G401 (cell line): Measurements from ENCODE around the gene ZNF229. TPM values are rescaled to one million over a fixed set of nuclear protein-coding genes. Genes with fewer than 3 reads are reported as not detected.
"Not testable (repeated sequence)": the region's sequence is repeated elsewhere in the genome, so short reads cannot be mapped to it uniquely, and the experiment has no call there.

Source experiments
- DNase-seq: peaks from one replicate; pipeline ENCODE4 v3.0.0-alpha.2; 2015; ENCODE audit warnings: low spot score
- in situ Hi-C: cut with HindIII; loops from 2 replicates; pipeline ENCODE4 v1.10.0; 2016; ENCODE audit warnings: low sequenced_read_pairs, mixed read lengths
- total RNA-seq: library from RNA; depleted of rRNA; stranded (reverse); fragments of >200 nt; shearing (Covaris generic); gene quantifications from 2 replicates; pipeline ENCODE4 v1.2.3, GENCODE V29; 2014; rRNA removed

ZNF229 gene
- total RNA-seq, result 0.80 and 1.0 TPM in 2 replicates

- DNase-seq, result peak; percentile 91
Measured at GRCh38 chr19:44447916-44448674, at the start of gene ZNF229. Gene ZNF229 (minus strand): TSS chr19:44448472. CDS start chr19:44442847, 5,625 bp downstream.

GRCh38 chr19:44496711-44497110 is 48.4 kb upstream of the ZNF229 start:
- no peak for DNase-seq
- in situ Hi-C loops, result no loop called here

More at GRCh38 chr19:44447916-44448674, at the start of gene ZNF229:
- in situ Hi-C loops, result no loop called here

DNA sequence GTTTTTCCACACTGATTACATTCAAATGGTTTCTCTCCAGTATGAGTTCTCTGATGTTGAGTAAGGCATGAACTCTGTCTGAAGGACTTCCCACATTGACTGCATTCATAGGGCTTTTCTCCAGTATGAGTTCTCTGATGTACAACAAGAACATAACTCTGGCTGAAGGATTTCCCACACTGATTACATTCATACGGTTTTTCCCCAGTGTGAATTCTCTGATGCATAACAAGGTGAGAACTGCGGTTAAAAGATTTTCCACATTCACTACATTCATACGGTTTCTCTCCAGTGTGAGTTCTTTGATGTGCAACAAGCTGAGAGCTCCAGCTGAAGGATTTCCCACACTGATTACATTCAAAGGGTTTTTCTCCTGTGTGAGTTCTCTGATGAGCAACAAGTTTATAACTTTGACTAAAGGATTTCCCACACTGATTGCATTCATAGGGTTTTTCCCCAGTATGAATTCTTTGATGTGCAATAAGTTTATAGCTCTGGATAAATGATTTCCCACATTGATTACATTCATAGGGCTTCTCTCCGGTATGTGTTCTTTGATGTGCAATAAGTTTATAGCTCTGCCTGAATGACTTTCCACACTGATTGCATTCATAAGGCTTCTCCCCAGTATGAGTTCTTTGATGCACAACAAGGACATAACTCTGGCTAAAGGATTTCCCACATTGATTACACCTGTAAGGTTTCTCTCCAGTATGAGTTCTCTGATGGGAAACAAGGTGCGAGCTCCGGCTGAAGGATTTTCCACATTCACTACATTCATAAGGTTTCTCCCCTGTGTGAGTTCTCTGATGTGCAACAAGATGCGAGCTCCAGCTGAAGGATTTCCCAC is 28.5 kb upstream of the ZNF229 start:
- DNase-seq, result no peak
- in situ Hi-C loops, result no loop called here

DNA sequence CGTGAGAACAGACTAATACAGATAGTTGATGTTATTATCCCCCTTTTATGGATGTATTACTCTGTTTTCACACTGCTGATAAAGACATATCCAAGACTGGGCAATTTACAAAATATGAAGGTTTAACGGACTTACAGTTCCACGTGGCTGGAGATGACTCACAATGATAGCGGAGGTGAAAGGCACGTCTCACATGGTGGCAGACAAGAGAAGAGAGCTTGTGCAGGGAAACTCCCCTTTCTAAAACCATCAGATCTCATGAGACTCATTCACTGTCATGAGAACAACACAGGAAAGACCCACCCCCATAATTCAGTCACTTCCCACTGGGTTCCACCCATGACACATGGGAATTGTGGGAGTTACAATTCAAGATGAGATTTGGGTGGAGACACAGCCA is 20.5 kb upstream of the ZNF229 start:
- in situ Hi-C loops, DNase-seq: not testable (repeated sequence)

- in situ Hi-C loops, DNase-seq: not testable (repeated sequence)
Measured at GRCh38 chr19:44462600-44463286, 14.5 kb upstream of the ZNF229 start.

GRCh38 chr19:44456016-44456415 is 7.7 kb upstream of the ZNF229 start:
- in situ Hi-C loops, DNase-seq: not testable (repeated sequence)

- in situ Hi-C loops, result no loop called here
- DNase-seq, result no peak
Measured at GRCh38 chr19:44455100-44455499, 6.8 kb upstream of the ZNF229 start.

- in situ Hi-C loops, result no loop called here
- no peak for DNase-seq
Measured at GRCh38 chr19:44452367-44452766, 4.1 kb upstream of the ZNF229 start.

- no peak for DNase-seq
- in situ Hi-C loops, result no loop called here
Measured at GRCh38 chr19:44451687-44452086, 3.4 kb upstream of the ZNF229 start.

GRCh38 chr19:44438441-44438840 is 9.8 kb downstream of the ZNF229 start:
- in situ Hi-C loops, result no loop called here
- no peak for DNase-seq

- DNase-seq, result no peak
Measured at GRCh38 chr19:44435441-44435840, 12.8 kb downstream of the ZNF229 start.

GRCh38 chr19:44430956-44431355 is 17.3 kb downstream of the ZNF229 start:
- DNase-seq, result no peak
- in situ Hi-C loops, result no loop called here

More at GRCh38 chr19:44435441-44435840, 12.8 kb downstream of the ZNF229 start:
- in situ Hi-C loops, result no loop called here

GRCh38 chr19:44415553-44415952 is 32.7 kb downstream of the ZNF229 start:
- in situ Hi-C loops, DNase-seq: not testable (repeated sequence)

GRCh38 chr19:44401139-44402115 is 46.8 kb downstream of the ZNF229 start, which contains the start of gene ZNF285:
Gene ZNF285 (minus strand): TSS chr19:44401608. CDS start chr19:44397213, 4,395 bp downstream.
- DNase-seq, result peak; percentile 91

GRCh38 chr19:44389268-44389667 is 59.0 kb downstream of the ZNF229 start:
- DNase-seq, in situ Hi-C loops: not testable (repeated sequence)

More at GRCh38 chr19:44401139-44402115, 46.8 kb downstream of the ZNF229 start, which contains the start of gene ZNF285:
- in situ Hi-C loops, result no loop called here
